Esophagus muscularis mucosa (tissue), 3 donors: Measurements from ENCODE around the gene CCDC116.

Experiments used
- POLR2A ChIP-seq: fragments of 450-650 bp; IDR thresholded peaks from one replicate; pipeline ENCODE4 v1.6.1; 2017; ENCODE audit warnings: antibody characterized with exemption, moderate library complexity, mild to moderate bottlenecking, low read depth
- POLR2AphosphoS5 ChIP-seq, 2 donors: sonication (generic); formaldehyde crosslinking; IDR thresholded peaks; one replicate each; pipeline ENCODE4 v1.6.1; 2017; ENCODE audit warnings: antibody characterized with exemption in 2 of 2
- TF ChIP-seq, protein P1 (sequence below), 3 experiments: fragments of 200-600 bp in 2 of 3; fragments of 450-650 bp in 1 of 3; sonication (generic) in 2 of 3; IDR thresholded peaks; one replicate each; pipeline ENCODE4 v1.5.1; 2017 to 2019; ENCODE audit warnings: antibody characterized with exemption in 3 of 3, mild to moderate bottlenecking in 2 of 3, moderate library complexity in 1 of 3

DNA sequence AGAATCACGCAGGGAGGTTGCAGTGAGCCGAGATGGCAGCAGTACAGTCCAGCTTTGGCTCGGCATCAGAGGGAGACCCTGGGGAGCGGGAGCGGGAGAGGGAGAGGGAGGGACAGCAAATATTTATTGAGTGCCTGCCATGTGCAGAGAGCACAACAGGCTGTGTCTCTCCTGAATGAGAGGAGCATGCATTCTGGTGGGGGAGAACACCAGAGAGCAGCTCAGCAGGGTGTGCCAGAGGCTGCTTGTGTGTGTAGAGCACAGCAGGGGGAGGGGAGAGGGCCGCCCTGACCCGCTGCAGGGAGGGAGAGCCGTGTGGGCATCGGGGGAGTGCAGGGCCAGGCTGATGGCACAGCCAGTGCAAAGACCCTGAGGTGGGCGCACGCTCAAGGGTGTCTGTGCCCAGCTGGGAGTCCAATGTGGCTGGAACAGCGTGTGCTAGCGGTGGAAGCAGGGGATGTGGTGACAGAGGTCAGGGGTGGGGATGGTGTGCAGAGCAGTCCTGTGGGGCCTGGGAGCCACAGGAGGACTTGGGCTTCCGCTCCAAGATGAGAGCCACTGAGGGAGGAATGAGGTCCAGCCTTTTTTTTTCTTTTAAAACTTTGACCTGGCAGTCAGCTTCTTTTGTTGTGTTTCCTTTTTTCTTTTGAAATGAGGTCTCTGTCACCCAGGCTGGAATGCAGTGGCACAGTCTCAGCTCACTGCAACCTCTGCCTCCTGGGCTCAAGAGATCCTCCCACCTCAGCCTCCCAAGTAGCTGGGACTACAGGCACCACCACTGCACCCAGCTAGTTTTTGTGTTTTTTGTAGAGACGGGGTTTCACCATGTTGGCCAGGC lies 45.3 kb downstream of the CCDC116 start:
- TF ChIP-seq, protein P1, sequence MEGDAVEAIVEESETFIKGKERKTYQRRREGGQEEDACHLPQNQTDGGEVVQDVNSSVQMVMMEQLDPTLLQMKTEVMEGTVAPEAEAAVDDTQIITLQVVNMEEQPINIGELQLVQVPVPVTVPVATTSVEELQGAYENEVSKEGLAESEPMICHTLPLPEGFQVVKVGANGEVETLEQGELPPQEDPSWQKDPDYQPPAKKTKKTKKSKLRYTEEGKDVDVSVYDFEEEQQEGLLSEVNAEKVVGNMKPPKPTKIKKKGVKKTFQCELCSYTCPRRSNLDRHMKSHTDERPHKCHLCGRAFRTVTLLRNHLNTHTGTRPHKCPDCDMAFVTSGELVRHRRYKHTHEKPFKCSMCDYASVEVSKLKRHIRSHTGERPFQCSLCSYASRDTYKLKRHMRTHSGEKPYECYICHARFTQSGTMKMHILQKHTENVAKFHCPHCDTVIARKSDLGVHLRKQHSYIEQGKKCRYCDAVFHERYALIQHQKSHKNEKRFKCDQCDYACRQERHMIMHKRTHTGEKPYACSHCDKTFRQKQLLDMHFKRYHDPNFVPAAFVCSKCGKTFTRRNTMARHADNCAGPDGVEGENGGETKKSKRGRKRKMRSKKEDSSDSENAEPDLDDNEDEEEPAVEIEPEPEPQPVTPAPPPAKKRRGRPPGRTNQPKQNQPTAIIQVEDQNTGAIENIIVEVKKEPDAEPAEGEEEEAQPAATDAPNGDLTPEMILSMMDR (IDR thresholded peaks at IDR 0.05): no peak
- TF ChIP-seq POLR2A (no peak), POLR2AphosphoS5 (IDR thresholded peaks at IDR 0.05) (no peak)
